ENCODE results near the gene UBA6. TPM values are rescaled to one million over a fixed set of nuclear protein-coding genes. Genes with fewer than 3 reads are reported as not detected.
"Not testable (repeated sequence)": the region's sequence is repeated elsewhere in the genome, so short reads cannot be mapped to it uniquely, and the experiment has no call there.

UBA6 gene
- total RNA-seq, 4 donors from 2014 or later, result 15.6 to 198 (median 67.3) TPM

- H3K4me1 ChIP-seq, result no peaks in the 10 kb centered on the region
- TF ChIP-seq POLR2A (IDR thresholded peaks at IDR 0.05) (no peak), CTCF (IDR thresholded peaks at IDR 0.05) (no peak)
- intact Hi-C loops (cut with DNase I; ENCODE audit: low total_unique reads), result no loop called here
- H3K9me3 ChIP-seq, result no peaks in the 10 kb centered on the region
- no peak overlapping the region for H3K4me3 ChIP-seq
- no peaks in the 10 kb centered on the region for H3K36me3 ChIP-seq
- H3K27me3 ChIP-seq, result no peaks in the 10 kb centered on the region
- DNase-seq, result no peak
- no peak overlapping the region for H3K27ac ChIP-seq
These were observed 49.4 kb downstream of the UBA6 start for GRCh38 chr4:67651536-67651935.

GRCh38 chr4:67638136-67638535 is 62.8 kb downstream of the UBA6 start:
- no peak overlapping the region for H3K27ac ChIP-seq
- no peak for DNase-seq
- no peak for TF ChIP-seq POLR2A (IDR thresholded peaks at IDR 0.05)
- no peak for TF ChIP-seq CTCF (IDR thresholded peaks at IDR 0.05)
- no peak overlapping the region for H3K4me3 ChIP-seq
- no peaks in the 10 kb centered on the region for H3K27me3 ChIP-seq
- no peaks in the 10 kb centered on the region for H3K4me1 ChIP-seq
- no peaks in the 10 kb centered on the region for H3K36me3 ChIP-seq
- intact Hi-C loops (cut with DNase I; ENCODE audit: low total_unique reads), result no loop called here
- no peaks in the 10 kb centered on the region for H3K9me3 ChIP-seq

- H3K4me1 ChIP-seq; H3K27ac ChIP-seq; DNase-seq; H3K36me3 ChIP-seq; H3K4me3 ChIP-seq; intact Hi-C loops (cut with DNase I; ENCODE audit: low total_unique reads); H3K27me3 ChIP-seq; H3K9me3 ChIP-seq: not testable (repeated sequence)
These were observed 64.0 kb downstream of the UBA6 start for GRCh38 chr4:67636978-67637377.

DNA sequence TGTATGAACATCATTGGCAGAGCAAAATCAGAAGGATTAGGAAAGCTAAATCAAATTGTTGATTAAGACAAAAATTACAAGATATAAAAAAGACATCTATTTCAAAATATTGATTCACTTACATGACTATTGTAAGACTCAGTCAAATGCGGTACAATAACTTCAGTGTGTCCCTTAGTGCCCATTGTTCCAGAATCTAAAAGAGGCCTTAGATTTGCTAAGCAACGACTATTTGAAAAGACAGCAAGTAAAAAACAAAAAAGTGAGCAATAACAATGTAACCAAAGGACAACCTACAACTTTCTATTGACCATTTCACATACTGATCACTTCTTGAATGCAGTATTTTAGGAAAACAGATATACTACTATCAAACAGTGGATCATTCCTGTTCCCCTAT is 65.6 kb downstream of the UBA6 start:
- no peaks in the 10 kb centered on the region for H3K4me1 ChIP-seq
- DNase-seq, result no peak
- H3K9me3 ChIP-seq, result no peaks in the 10 kb centered on the region
- intact Hi-C loops (cut with DNase I; ENCODE audit: low total_unique reads), result no loop called here
- no peaks in the 10 kb centered on the region for H3K36me3 ChIP-seq
- TF ChIP-seq CTCF (IDR thresholded peaks at IDR 0.05), result no peak
- no peak for TF ChIP-seq POLR2A (IDR thresholded peaks at IDR 0.05)
- H3K27me3 ChIP-seq, result no peaks in the 10 kb centered on the region
- no peak overlapping the region for H3K27ac ChIP-seq
- no peak overlapping the region for H3K4me3 ChIP-seq

DNA sequence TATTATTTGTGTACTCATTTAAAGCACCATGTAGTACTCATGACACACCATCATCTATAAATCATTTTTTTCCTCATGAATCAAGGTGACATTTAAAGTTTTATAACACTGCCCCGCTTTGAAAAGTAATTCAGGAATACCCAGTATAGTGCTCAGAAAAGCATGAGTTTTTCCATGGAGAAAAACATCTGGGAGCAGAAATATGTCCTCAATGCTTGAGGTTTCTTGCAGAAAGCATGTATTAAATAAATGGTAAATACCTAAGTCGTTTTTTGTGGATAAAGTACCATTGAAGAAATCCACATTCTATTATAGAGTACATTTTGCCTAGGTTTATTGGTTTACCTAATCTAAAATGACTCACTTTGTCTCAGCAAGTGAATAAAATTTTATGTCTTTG is 66.2 kb downstream of the UBA6 start:
- intact Hi-C loops (cut with DNase I; ENCODE audit: low total_unique reads), result no loop called here
- Histone ChIP-seq H3K9me3 (no peaks in the 10 kb centered on the region), H3K27ac (no peak overlapping the region), H3K36me3 (no peaks in the 10 kb centered on the region), H3K4me1 (no peaks in the 10 kb centered on the region), H3K4me3 (no peak overlapping the region), H3K27me3 (no peaks in the 10 kb centered on the region)
- TF ChIP-seq POLR2A (IDR thresholded peaks at IDR 0.05) (no peak), CTCF (IDR thresholded peaks at IDR 0.05) (no peak)
- no peak for DNase-seq

DNA sequence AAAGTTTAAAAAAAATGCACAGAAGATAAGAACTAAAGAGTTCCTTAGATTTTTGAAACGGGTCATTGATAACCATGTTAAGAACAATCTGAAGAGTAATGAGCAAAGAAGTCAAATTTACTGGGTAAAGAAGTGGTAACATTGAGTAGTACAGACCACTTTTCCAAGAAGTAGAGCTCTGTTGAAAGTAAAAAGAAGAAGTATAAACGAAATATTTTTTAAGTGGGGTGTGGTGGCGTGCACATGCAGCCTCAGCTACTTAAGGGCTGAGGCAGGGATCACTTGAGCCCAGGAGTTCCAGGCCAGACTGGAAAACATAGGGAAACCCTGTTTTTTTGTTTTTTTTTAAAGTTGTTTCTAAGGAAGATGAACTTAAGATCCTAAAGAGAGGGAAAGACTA is 68.5 kb downstream of the UBA6 start:
- intact Hi-C loops (cut with DNase I; ENCODE audit: low total_unique reads), result no loop called here
- DNase-seq, result no peak
- TF ChIP-seq POLR2A (IDR thresholded peaks at IDR 0.05), result no peak

More for the DNA sequence above, 68.5 kb downstream of the UBA6 start:
- H3K27ac ChIP-seq, result no peak overlapping the region
- H3K27me3 ChIP-seq, result no peaks in the 10 kb centered on the region
- H3K9me3 ChIP-seq, result no peaks in the 10 kb centered on the region
- no peaks in the 10 kb centered on the region for H3K4me1 ChIP-seq
- no peak overlapping the region for H3K4me3 ChIP-seq
- H3K36me3 ChIP-seq, result no peaks in the 10 kb centered on the region

Data from uterus (tissue), 4 donors.